ENCODE results near the gene KRT40. TPM values are rescaled to one million over a fixed set of nuclear protein-coding genes. Genes with fewer than 3 reads are reported as not detected.

KRT40 gene
- total and polyA plus RNA-seq, 9 of the 15 experiments (the other 6 are each of a cell fraction or from before 2014, with no cell fraction given): not detected

DNA sequence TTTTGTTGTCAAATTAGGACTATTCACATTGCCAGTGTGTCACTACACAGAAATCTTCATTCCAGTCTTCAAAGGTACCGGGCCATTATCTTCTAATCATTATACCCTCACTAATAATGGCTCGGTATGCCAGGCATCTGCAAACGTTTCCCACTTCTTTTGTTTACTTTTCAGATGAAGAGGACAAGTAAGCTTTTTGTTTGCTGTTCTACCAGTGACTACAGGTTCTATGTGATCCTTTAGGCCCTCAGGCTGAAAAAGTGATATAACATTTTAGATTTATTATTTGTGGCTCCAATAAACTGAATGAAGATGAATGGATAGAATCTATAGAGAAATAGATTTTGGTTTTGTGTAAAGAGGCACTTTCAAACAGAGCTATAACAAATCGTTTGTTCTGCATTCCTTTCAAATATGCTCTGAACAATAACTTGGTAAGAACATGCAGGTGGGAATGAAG lies 25.2 kb upstream of the KRT40 start:
- CTCF ChIA-PET (ENCODE audit: low intra/inter-chr PET ratio): no interaction called here
- no TSS peak for BruUV-seq (replicated peaks)

More for the DNA sequence above, 25.2 kb upstream of the KRT40 start:
- Histone ChIP-seq H3K36me3 (ENCODE audit: control insufficient read depth, insufficient read depth, low read length) (no peaks in the 10 kb centered on the region), H3K27ac (ENCODE audit: extremely low read depth, low read depth, low read length) (no peak overlapping the region), H2AFZ (ENCODE audit: low read depth, low read length) (no peak overlapping the region), H3K4me3 (no peak overlapping the region), H3K9me3 (replicated peaks; ENCODE audit: control insufficient read depth, insufficient read depth, low read depth, low read length) (no peaks in the 10 kb centered on the region), H3K4me1 (replicated peaks in 1 of 2; ENCODE audit: control insufficient read depth in 2 of 2, insufficient read depth in 2 of 2, low read length in 2 of 2) (no peaks in the 10 kb centered on the region; a peak in 1 of 5 replicates), H3K27me3 (ENCODE audit: control insufficient read depth in 2 of 2, insufficient read depth in 2 of 2, low read length in 2 of 2) (peaks cover 0 to 8% of the 10 kb centered on the region in 2 experiments; a peak in 3 of 5 replicates), H4K20me1 (replicated peaks; ENCODE audit: control insufficient read depth, insufficient read depth, low read length) (no peaks in the 10 kb centered on the region), H3K9ac (ENCODE audit: insufficient read depth in 1 of 2, low read depth in 2 of 2, low read length in 2 of 2) (no peak overlapping the region), H3K79me2 (ENCODE audit: control insufficient read depth, insufficient read depth, low read length) (no peaks in the 10 kb centered on the region), H3K9me1 (ENCODE audit: control insufficient read depth, insufficient read depth, low read length) (no peaks in the 10 kb centered on the region), H3K4me2 (ENCODE audit: insufficient read depth, low read length) (no peak overlapping the region)
- WGBS (ENCODE audit: insufficient coverage, low coverage, missing lambda C conversion rate): 0% methylated on average over 4 of the region's 4 CpGs
- POLR2A ChIA-PET: no interaction called here
- TF ChIP-seq CBFA2T3 (IDR thresholded peaks at IDR 0.05): no peak
- TF ChIP-seq EWSR1 (IDR thresholded peaks at IDR 0.05; ENCODE audit: borderline replicate concordance, low read depth, partially characterized antibody): no peak
- TF ChIP-seq, protein P1, sequence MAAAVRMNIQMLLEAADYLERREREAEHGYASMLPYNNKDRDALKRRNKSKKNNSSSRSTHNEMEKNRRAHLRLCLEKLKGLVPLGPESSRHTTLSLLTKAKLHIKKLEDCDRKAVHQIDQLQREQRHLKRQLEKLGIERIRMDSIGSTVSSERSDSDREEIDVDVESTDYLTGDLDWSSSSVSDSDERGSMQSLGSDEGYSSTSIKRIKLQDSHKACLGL (CRISPR knock-in tag; IDR thresholded peaks at IDR 0.05; ENCODE audit: borderline replicate concordance, poor library complexity, severe bottlenecking): no peak
- TF ChIP-seq, protein P2, sequence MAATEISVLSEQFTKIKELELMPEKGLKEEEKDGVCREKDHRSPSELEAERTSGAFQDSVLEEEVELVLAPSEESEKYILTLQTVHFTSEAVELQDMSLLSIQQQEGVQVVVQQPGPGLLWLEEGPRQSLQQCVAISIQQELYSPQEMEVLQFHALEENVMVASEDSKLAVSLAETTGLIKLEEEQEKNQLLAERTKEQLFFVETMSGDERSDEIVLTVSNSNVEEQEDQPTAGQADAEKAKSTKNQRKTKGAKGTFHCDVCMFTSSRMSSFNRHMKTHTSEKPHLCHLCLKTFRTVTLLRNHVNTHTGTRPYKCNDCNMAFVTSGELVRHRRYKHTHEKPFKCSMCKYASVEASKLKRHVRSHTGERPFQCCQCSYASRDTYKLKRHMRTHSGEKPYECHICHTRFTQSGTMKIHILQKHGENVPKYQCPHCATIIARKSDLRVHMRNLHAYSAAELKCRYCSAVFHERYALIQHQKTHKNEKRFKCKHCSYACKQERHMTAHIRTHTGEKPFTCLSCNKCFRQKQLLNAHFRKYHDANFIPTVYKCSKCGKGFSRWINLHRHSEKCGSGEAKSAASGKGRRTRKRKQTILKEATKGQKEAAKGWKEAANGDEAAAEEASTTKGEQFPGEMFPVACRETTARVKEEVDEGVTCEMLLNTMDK (IDR thresholded peaks at IDR 0.05; ENCODE audit: borderline replicate concordance, insufficient read depth, low read depth, low read length, poor library complexity, severe bottlenecking): no peak
- TF ChIP-seq PHF20 (IDR thresholded peaks at IDR 0.05; ENCODE audit: partially characterized antibody): no peak
- no peak for TF ChIP-seq RBM25 (IDR thresholded peaks at IDR 0.05; ENCODE audit: low read depth, low read length, severe bottlenecking)
- no peak for TF ChIP-seq ZNF766 (CRISPR knock-in tag; conservative IDR thresholded peaks at IDR 0.05)
- in situ Hi-C loops (cut with MboI) (no loop called here), intact Hi-C loops (cut with micrococcal nuclease) (no loop called here)
- no peak for FAIRE-seq
- DNase-seq (ENCODE audit: extremely low read depth in 1 of 4, low spot score in 3 of 4): no peak
- ATAC-seq: no peak

Data from K562 (cell line).